Measurements from ENCODE around the gene SEMA4D. TPM values are rescaled to one million over a fixed set of nuclear protein-coding genes. Genes with fewer than 3 reads are reported as not detected.

Gene SEMA4D
- 0.68 and 7.0 TPM in 2 replicates for total RNA-seq

GRCh38 chr9:89497978-89498851, at the start of gene SEMA4D:
Gene SEMA4D (minus strand): TSS chr9:89498113. CDS start chr9:89405456, 92,657 bp downstream.

GRCh38 chr9:89318123-89319014, 179.5 kb downstream of the SEMA4D start, which contains the start of gene SECISBP2:
Gene SECISBP2 (plus strand): TSS chr9:89318500. CDS start chr9:89318577, 77 bp downstream.

Other genes with a start within 250 kb of the SEMA4D start
- 21.0 and 22.9 TPM in 2 replicates for gene CKS2, start 186.9 kb downstream of the SEMA4D start, total RNA-seq
- 25.6 and 39.4 TPM in 2 replicates for gene SECISBP2, start 179.6 kb downstream of the SEMA4D start, total RNA-seq
- gene GADD45G, start 106.9 kb upstream of the SEMA4D start, total RNA-seq = 0.43 TPM in 1 of 2 replicates, not detected in the other